ENCODE measurements around the gene PDZD2. TPM values are rescaled to one million over a fixed set of nuclear protein-coding genes. Genes with fewer than 3 reads are reported as not detected.

The PDZD2 gene
- total RNA-seq, 1 donor from 2014 or later = 42.7 TPM

DNA sequence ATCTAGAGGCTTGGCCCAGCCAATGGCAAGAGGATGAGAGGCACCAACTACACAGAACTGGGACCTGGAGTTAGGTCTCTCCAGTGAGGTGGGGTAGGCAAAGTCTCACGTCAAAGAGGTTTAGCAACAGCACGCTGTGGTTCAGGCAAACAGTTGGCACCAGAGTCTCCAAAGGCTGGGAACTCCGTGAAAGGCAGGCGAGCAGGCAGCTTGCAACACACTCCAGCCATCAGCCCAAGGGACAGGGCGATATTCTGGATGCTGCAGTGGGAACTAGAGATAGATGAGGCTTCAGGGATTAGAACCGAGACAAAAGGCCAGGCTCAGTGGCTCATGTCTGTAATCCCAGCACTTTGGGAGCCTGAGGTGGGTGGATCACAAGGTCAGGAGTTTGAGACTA lies 129.1 kb downstream of the PDZD2 start:
- H3K4me1 ChIP-seq = no peaks in the 10 kb centered on the region
- no peaks in the 10 kb centered on the region for H3K9me3 ChIP-seq
- intact Hi-C loops (cut with DNase I) = no loop called here
- no peak overlapping the region for H3K27ac ChIP-seq
- no peaks in the 10 kb centered on the region for H3K27me3 ChIP-seq
- no peak for DNase-seq (ENCODE audit: extremely low spot score in 2 of 2)
- TF ChIP-seq CTCF (IDR thresholded peaks at IDR 0.05) (no peak), POLR2AphosphoS5 (IDR thresholded peaks at IDR 0.05; ENCODE audit: insufficient read depth in 1 of 2, low read depth in 1 of 2) (no peak)
- H3K4me3 ChIP-seq = no peak overlapping the region
- no peaks in the 10 kb centered on the region for H3K36me3 ChIP-seq

GRCh38 chr5:31768784-31769183 lies 129.9 kb downstream of the PDZD2 start:
- H3K4me1 ChIP-seq = no peaks in the 10 kb centered on the region
- no peaks in the 10 kb centered on the region for H3K9me3 ChIP-seq
- TF ChIP-seq POLR2A (IDR thresholded peaks at IDR 0.05) = no peak
- no peak for TF ChIP-seq CTCF (IDR thresholded peaks at IDR 0.05)
- no peak for TF ChIP-seq POLR2AphosphoS5 (IDR thresholded peaks at IDR 0.05; ENCODE audit: insufficient read depth in 1 of 2, low read depth in 1 of 2)
- H3K27me3 ChIP-seq = no peaks in the 10 kb centered on the region
- no peaks in the 10 kb centered on the region for H3K36me3 ChIP-seq
- no peak for DNase-seq (ENCODE audit: extremely low spot score in 2 of 2)
- H3K27ac ChIP-seq = no peak overlapping the region
- H3K4me3 ChIP-seq = no peak overlapping the region
- intact Hi-C loops (cut with DNase I) = no loop called here

DNA sequence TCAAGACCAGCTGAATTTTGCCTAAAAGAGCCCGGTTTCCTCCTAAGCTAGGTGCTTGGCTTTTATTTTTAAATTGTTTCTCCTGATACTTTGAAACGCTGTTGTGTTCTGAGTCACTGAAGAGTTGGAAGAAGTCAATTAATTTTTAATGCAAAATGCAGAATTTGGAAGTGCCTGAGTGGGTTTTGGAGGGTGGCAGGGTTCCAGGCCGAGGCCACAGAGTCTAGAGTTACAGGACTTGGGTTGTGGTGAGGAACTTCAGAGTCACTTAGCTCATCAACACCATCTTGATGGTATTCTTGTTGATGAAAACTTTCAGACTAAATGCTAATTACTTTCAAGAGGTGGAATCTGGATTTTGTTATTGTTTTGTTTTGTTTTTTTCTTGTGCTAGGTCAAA lies 130.6 kb downstream of the PDZD2 start:
- Histone ChIP-seq H3K27me3 (no peaks in the 10 kb centered on the region), H3K36me3 (no peaks in the 10 kb centered on the region), H3K9me3 (no peaks in the 10 kb centered on the region), H3K4me1 (no peaks in the 10 kb centered on the region), H3K27ac (no peak overlapping the region), H3K4me3 (no peak overlapping the region)
- intact Hi-C loops (cut with DNase I) = no loop called here
- TF ChIP-seq POLR2AphosphoS5 (IDR thresholded peaks at IDR 0.05; ENCODE audit: insufficient read depth in 1 of 2, low read depth in 1 of 2) (no peak), POLR2A (IDR thresholded peaks at IDR 0.05) (no peak), CTCF (IDR thresholded peaks at IDR 0.05) (no peak)
- no peak for DNase-seq (ENCODE audit: extremely low spot score in 2 of 2)

- no peak for DNase-seq (ENCODE audit: extremely low spot score in 2 of 2)
- Histone ChIP-seq H3K9me3 (no peaks in the 10 kb centered on the region), H3K36me3 (no peaks in the 10 kb centered on the region), H3K27ac (no peak overlapping the region), H3K4me1 (peaks cover under 1% of the 10 kb centered on the region), H3K4me3 (no peak overlapping the region), H3K27me3 (no peaks in the 10 kb centered on the region)
- intact Hi-C loops (cut with DNase I) = no loop called here
- TF ChIP-seq POLR2AphosphoS5 (IDR thresholded peaks at IDR 0.05; ENCODE audit: insufficient read depth in 1 of 2, low read depth in 1 of 2) (no peak), POLR2A (IDR thresholded peaks at IDR 0.05) (no peak), CTCF (IDR thresholded peaks at IDR 0.05) (no peak)
Observed at GRCh38 chr5:31770132-31770720, 131.3 kb downstream of the PDZD2 start.

DNA sequence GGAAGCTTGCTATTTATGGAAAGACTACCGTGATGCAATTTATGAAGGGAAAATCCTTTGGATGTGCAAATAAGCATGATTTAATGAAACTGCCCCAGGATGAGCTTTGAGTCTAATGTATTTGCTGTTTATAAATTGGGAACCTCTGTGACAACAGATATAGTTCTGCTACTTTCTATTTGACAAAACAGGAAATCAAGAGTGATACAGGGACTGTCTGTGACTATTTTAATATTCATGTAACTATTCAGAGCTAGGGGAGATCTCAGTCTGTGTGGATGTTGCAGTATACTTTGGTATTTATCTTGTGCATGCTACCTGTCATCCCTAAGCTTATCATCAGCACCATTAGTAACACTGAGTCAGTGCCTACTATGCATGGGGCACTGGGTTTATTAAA lies 132.1 kb downstream of the PDZD2 start:
- intact Hi-C loops (cut with DNase I) = no loop called here
- no peak overlapping the region for H3K4me3 ChIP-seq
- no peaks in the 10 kb centered on the region for H3K27me3 ChIP-seq
- no peak for DNase-seq (ENCODE audit: extremely low spot score in 2 of 2)
- H3K4me1 ChIP-seq = peaks cover 9% of the 10 kb centered on the region
- TF ChIP-seq POLR2AphosphoS5 (IDR thresholded peaks at IDR 0.05; ENCODE audit: insufficient read depth in 1 of 2, low read depth in 1 of 2) (no peak), POLR2A (IDR thresholded peaks at IDR 0.05) (no peak)
- no peaks in the 10 kb centered on the region for H3K36me3 ChIP-seq
- no peaks in the 10 kb centered on the region for H3K9me3 ChIP-seq
- H3K27ac ChIP-seq = no peak overlapping the region

All from vagina (tissue), 2 donors.